ENCODE measurements around the gene RBM33. TPM values are rescaled to one million over a fixed set of nuclear protein-coding genes. Genes with fewer than 3 reads are reported as not detected.

RBM33 gene
- total and polyA plus RNA-seq, 2 of the 13 experiments (the other 11 are each of a cell fraction or from before 2014, with no cell fraction given) = 12.4 to 28.9 TPM

- Histone ChIP-seq H3K36me3 (replicated peaks in 1 of 2; ENCODE audit: control insufficient read depth in 1 of 2, insufficient read depth in 2 of 2, low read length in 2 of 2) (no peaks in the 10 kb centered on the region), H3K9ac (ENCODE audit: insufficient read depth, low read depth, low read length) (no peak overlapping the region), H4K20me1 (ENCODE audit: insufficient read depth, low read length) (no peaks in the 10 kb centered on the region), H3K27ac (ENCODE audit: extremely low read length, insufficient read depth, low read length) (no peak overlapping the region), H3K79me2 (ENCODE audit: insufficient read depth, low read length) (no peaks in the 10 kb centered on the region), H3K27me3 (ENCODE audit: control insufficient read depth in 1 of 2, insufficient read depth in 2 of 2, low read length in 2 of 2) (peaks cover 0 to 16% of the 10 kb centered on the region in 2 experiments; a peak in 4 of 5 replicates), H3K9me3 (ENCODE audit: low read length) (no peaks in the 10 kb centered on the region), H3K4me3 (replicated peaks in 1 of 3; ENCODE audit: insufficient read depth in 1 of 3, low read depth in 2 of 3, low read length in 3 of 3) (no peak overlapping the region), H2AFZ (ENCODE audit: low read length) (no peak overlapping the region), H3K4me2 (ENCODE audit: low read depth, low read length) (no peak overlapping the region), H3K4me1 (ENCODE audit: insufficient read depth, low read length) (peaks cover 40% of the 10 kb centered on the region)
- FAIRE-seq = no peak
- intact Hi-C loops (cut with micrococcal nuclease; ENCODE audit: unreplicated experiment) = no loop called here
- DNase-seq (ENCODE audit: low spot score) = no peak
- in situ Hi-C loops (cut with HindIII; ENCODE audit: extremely low pct_ligation_motif_present, low pct_unique_long_range_greater_than_20kb) = loop anchor here (25.0 kb wide), 1 partner anchor 834 kb away; the partner anchor contains the start of gene RNF32
- POLR2A ChIA-PET = no interaction called here
- BruUV-seq (replicated peaks) = no TSS peak
- no peak for ATAC-seq
- WGBS (ENCODE audit: low lambda C conversion rate) = 99% methylated on average over 53 of the region's 70 CpGs
- CTCF ChIA-PET (ENCODE audit: low intra/inter-chr PET ratio, low total read pairs) = no interaction called here
- TF ChIP-seq ZNF672 (CRISPR knock-in tag; IDR thresholded peaks at IDR 0.05) (no peak), ZNF383 (CRISPR knock-in tag; IDR thresholded peaks at IDR 0.05; ENCODE audit: borderline replicate concordance) (no peak), ERF (CRISPR knock-in tag; IDR thresholded peaks at IDR 0.05) (no peak), YY1 (IDR thresholded peaks at IDR 0.05; ENCODE audit: insufficient read depth, insufficient replicate concordance, low read depth, low read length) (no peak), ZNF496 (CRISPR knock-in tag; IDR thresholded peaks at IDR 0.05; ENCODE audit: insufficient replicate concordance) (no peak), JARID2 (CRISPR knock-in tag; IDR thresholded peaks at IDR 0.05; ENCODE audit: insufficient replicate concordance) (no peak), PPARG (CRISPR knock-in tag; conservative IDR thresholded peaks at IDR 0.05) (no peak), SP4 (CRISPR knock-in tag; IDR thresholded peaks at IDR 0.05) (no peak), CENPT (CRISPR knock-in tag; IDR thresholded peaks at IDR 0.05; ENCODE audit: low read depth) (no peak), ZC3H4 (CRISPR knock-in tag; IDR thresholded peaks at IDR 0.05; ENCODE audit: borderline replicate concordance) (no peak), ZNF781 (CRISPR knock-in tag; IDR thresholded peaks at IDR 0.05; ENCODE audit: borderline replicate concordance, not compliant biosample characterization) (no peak), NFAT5 (CRISPR knock-in tag; IDR thresholded peaks at IDR 0.05) (no peak), SAFB2 (CRISPR knock-in tag; IDR thresholded peaks at IDR 0.05; ENCODE audit: borderline replicate concordance, low read depth) (no peak), ZNF839 (CRISPR knock-in tag; IDR thresholded peaks at IDR 0.05; ENCODE audit: borderline replicate concordance) (no peak), ZNF737 (CRISPR knock-in tag; IDR thresholded peaks at IDR 0.05; ENCODE audit: borderline replicate concordance) (no peak)
- TF ChIP-seq, protein P1, sequence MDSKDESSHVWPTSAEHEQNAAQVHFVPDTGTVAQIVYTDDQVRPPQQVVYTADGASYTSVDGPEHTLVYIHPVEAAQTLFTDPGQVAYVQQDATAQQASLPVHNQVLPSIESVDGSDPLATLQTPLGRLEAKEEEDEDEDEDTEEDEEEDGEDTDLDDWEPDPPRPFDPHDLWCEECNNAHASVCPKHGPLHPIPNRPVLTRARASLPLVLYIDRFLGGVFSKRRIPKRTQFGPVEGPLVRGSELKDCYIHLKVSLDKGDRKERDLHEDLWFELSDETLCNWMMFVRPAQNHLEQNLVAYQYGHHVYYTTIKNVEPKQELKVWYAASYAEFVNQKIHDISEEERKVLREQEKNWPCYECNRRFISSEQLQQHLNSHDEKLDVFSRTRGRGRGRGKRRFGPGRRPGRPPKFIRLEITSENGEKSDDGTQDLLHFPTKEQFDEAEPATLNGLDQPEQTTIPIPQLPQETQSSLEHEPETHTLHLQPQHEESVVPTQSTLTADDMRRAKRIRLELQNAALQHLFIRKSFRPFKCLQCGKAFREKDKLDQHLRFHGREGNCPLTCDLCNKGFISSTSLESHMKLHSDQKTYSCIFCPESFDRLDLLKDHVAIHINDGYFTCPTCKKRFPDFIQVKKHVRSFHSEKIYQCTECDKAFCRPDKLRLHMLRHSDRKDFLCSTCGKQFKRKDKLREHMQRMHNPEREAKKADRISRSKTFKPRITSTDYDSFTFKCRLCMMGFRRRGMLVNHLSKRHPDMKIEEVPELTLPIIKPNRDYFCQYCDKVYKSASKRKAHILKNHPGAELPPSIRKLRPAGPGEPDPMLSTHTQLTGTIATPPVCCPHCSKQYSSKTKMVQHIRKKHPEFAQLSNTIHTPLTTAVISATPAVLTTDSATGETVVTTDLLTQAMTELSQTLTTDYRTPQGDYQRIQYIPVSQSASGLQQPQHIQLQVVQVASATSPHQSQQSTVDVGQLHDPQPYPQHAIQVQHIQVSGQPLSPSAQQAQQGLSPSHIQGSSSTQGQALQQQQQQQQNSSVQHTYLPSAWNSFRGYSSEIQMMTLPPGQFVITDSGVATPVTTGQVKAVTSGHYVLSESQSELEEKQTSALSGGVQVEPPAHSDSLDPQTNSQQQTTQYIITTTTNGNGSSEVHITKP (CRISPR knock-in tag; IDR thresholded peaks at IDR 0.05; ENCODE audit: low read depth) = no peak
Measured at GRCh38 chr7:155802906-155803417, 158.5 kb downstream of the RBM33 start.
